Astrocyte of the cerebellum (primary cell): ENCODE results near the gene LETM1.
A peak's percentile ranks its signal among the peaks of the same experiment; 100 is the strongest.

ENCODE experiments used
- DNase-seq: peaks from one replicate; pipeline ENCODE4 v3.0.0-alpha.2; 2011; ENCODE audit warnings: low read depth
- H3K4me3 ChIP-seq: 2 replicates; pipeline ENCODE4 v1.5.1; 2011; ENCODE audit warnings: mild to moderate bottlenecking, low read depth, low read length, moderate library complexity
- in situ Hi-C: cut with HindIII; loops from 2 replicates; pipeline ENCODE4 v1.10.0; 2017; ENCODE audit warnings: low sequenced_read_pairs
- TF ChIP-seq, protein P1 (sequence below): IDR thresholded peaks from 2 replicates; pipeline ENCODE4 v1.5.1; 2012; ENCODE audit warnings: low read length, low read depth, moderate library complexity, mild to moderate bottlenecking; ENCODE audit errors: missing control alignments

The LETM1 gene

DNA sequence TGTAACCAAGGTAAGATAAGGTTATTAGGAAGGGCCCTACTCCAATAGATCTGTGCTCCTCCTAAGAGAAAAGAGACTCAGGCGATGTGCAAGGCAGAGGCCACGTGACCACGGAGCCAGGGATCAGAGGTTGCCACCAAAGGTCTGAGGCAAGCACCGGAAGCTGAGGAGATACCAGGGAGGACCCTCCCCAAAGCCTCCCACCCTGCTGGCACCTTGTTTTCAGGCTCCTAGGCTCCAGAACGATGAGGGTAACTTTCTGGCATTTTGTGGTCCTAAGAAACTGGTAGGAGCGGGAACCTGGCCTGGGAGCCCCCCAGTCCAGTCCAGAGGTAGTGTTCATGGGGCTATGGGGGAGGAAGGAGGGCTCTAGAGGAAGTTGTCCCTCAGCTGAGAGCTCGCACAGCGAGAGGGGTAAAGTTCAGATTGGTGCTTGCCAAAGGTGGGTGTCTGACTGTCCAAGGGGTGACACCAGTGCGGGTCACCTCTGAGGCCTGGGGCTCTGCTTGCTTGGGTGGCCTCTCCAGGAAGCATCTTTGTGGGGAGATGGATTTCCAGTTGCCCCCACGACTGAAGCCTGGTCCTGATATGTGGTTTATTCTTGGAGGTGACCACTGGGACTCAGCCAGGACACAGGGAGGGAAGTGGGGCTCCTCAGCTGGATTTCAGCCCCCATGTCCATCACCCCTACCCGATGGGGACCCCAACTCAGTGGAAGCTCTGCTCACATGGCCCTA, 7.5 kb upstream of the LETM1 start:
- no peak for DNase-seq
- H3K4me3 ChIP-seq, result no peak overlapping the region
- TF ChIP-seq, protein P1, sequence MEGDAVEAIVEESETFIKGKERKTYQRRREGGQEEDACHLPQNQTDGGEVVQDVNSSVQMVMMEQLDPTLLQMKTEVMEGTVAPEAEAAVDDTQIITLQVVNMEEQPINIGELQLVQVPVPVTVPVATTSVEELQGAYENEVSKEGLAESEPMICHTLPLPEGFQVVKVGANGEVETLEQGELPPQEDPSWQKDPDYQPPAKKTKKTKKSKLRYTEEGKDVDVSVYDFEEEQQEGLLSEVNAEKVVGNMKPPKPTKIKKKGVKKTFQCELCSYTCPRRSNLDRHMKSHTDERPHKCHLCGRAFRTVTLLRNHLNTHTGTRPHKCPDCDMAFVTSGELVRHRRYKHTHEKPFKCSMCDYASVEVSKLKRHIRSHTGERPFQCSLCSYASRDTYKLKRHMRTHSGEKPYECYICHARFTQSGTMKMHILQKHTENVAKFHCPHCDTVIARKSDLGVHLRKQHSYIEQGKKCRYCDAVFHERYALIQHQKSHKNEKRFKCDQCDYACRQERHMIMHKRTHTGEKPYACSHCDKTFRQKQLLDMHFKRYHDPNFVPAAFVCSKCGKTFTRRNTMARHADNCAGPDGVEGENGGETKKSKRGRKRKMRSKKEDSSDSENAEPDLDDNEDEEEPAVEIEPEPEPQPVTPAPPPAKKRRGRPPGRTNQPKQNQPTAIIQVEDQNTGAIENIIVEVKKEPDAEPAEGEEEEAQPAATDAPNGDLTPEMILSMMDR, result no peak
- in situ Hi-C loops, result no loop called here

DNA sequence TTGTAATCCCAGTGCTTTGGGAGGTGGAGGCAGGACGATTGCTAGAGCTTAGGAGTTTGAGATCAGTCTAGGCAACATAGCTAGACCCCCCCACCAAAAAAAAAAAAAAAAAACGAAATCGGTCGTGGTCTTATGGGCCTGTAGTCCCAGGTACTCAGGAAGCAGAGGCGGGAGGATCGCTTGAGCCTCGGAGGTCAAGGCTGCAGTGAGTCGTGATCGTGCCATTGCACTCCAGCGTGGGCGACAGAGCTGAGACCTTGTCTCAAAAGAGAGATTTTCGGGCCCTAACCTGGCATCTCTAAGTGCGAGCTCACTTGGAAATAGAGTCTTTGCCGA, 7.0 kb upstream of the LETM1 start:
- H3K4me3 ChIP-seq, result no peak overlapping the region
- TF ChIP-seq, protein P1, result no peak
- in situ Hi-C loops, result no loop called here
- DNase-seq, result no peak

DNA sequence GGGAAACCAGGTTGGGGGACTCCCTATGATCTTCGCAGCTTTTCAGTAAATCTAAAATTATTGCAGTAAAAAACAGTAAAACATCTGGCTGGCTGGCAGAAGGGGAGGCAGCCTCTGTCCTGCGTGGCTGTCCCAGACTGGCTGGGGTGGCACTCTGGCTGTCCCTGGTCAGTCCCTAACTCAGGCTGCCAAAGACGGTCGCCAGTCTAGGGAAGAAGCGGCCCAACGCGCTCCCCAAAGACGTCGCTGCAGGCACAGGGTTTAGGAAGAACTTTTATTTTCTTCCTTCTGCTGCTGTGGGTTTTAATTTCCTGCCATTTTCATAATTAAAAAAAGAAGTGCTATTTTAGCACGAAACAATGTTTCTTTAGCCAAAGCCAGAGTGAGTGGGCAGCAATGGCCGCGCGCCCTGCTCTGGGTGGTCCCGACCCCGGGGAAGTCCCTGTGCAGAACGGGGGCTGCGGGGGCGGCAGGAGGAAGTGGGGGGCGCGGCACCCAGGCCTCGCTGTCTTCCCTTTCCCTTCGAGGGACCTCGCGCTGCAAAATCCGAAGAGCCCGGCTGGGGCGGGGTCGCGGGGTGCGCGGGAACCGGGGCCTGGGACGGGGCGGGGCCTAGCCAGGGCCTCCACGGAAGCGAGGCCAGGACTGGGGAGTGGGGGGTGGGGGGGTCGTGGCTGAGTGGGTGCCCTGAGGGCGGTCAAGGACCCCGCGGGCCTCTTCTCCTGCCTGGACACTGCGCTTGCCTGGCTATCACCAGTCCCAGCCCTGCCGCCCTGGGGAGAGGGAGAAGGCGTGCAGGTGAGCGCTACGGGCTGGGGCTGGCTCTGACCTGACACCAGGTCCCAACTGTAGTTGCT, 6.3 kb upstream of the LETM1 start:
- TF ChIP-seq, protein P1, result no peak
- in situ Hi-C loops, result no loop called here
- H3K4me3 ChIP-seq, result no peak overlapping the region
- DNase-seq, result no peak

DNA sequence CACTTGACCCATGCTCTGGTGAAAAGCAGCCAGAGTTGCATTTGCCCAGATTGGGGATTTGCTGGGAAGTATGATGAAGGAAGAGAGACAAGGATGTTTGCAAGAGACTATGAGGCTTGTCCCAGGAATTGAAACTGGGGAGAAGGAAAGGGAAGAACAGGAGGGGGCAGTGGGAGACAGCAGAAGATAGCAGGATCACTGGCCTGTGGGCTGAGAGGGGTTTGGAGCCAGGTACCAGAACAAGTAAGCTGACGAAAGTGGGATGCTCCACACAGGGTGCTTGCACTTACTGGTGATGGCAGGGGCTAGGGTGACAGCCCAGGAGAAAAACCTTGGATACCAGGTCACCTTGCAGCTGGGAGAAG, 3.4 kb upstream of the LETM1 start:
- no peak overlapping the region for H3K4me3 ChIP-seq
- TF ChIP-seq, protein P1, result no peak
- in situ Hi-C loops, result loop anchor here (5.0 kb wide), 1 partner anchor 47 kb away; no protein-coding TSS in a partner anchor
- DNase-seq, result no peak

DNA sequence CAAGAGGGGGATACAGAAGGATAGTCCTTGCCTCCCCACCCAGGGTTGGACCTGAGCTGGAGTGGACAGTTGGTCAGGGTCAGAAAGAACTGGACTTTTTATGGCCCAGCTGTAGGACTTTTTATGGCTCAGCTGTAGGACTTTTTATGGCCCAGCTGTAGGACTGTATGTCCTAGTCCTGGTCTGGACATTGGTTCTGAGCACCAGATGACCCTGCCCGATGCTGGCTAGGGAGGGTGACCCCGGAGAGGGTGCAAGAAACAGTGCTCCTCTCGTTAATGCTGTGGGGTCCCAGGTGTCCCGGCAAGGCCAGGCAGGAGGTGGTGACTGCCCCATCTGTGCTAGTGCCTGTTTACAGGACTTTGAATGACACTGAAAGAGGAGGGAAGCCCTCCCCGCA, 2.0 kb upstream of the LETM1 start:
- no peak overlapping the region for H3K4me3 ChIP-seq
- in situ Hi-C loops, result loop anchor here (5.0 kb wide), 1 partner anchor 46 kb away; no protein-coding TSS in a partner anchor
- DNase-seq, result no peak
- TF ChIP-seq, protein P1, result no peak

DNA sequence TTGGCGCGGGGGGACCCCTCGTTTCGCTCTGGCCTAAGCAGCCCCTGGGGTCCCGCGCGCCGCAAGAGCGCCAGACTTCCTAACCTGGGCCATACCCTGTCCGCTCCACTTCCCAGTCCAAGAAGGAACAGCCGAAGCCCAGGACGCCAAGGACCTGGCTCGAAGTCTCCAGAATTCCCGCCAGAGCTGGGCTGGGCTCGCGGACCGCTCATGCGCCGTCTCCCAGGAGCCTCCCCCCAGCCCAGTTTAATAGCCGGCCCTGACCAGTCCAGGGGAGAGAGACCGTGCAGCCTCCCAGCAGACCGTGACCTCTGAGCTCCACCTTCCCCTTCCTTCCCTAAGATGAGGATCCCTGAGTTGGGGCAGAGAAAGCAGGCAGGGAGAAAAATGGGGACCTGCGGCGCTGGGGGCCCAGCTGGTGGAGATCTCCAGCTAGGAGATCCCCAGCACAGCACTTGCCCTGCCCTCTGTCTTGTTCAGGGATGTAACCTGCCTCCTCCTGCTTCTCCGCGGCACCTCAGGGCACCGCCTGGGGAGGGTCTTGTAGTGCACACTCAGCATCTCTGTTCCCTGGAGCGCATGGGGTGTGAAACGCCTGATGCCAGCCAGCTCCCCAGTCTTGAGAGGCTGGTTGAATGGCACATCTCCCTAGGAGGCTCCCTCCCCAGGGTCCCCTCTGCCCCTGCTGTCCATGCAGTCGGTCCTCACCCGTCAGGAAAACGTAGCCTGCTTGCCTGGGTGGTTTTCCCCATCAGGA, 1.2 kb upstream of the LETM1 start:
- TF ChIP-seq, protein P1, result no peak
- no peak for DNase-seq
- in situ Hi-C loops, result loop anchor here (5.0 kb wide), 1 partner anchor 45 kb away; no protein-coding TSS in a partner anchor
- peak overlapping the region; percentile 82 for H3K4me3 ChIP-seq
